C4-2B (cell line): Measurements from ENCODE around the gene GCSAML.

Experiments
- ZFX ChIP-seq: fragments of 450-650 bp; IDR thresholded peaks from 2 replicates; pipeline ENCODE4 v1.6.1; 2017
- TF ChIP-seq, protein P1 (sequence below): fragments of 450-650 bp; conservative IDR thresholded peaks from 2 replicates; pipeline ENCODE4 v1.5.1; 2017; ENCODE audit warnings: mild to moderate bottlenecking

DNA sequence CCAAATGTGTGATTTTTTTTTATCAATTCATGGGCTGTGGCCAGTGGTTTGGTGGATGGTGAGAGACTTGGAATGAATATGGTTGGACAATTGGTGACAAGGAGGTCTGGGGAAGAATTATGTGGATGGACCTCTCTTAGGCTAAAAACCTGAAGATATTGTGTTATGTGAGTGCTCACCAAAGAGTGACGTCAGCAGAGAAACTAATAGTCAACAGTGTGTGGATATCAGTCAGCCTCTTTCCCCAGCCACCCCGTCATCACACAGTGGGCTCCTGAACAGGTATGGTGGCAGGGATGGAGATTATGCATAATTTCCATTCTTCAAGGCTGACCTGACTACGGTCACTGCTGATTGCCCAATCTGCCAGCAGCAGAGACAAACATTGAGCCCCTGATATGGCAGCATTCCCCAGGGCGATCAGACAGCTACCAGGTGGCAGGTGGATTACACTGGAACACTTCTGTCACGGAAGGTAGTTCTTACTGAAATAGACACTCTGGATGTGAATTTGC, 30.1 kb downstream of the GCSAML start:
- TF ChIP-seq, protein P1, sequence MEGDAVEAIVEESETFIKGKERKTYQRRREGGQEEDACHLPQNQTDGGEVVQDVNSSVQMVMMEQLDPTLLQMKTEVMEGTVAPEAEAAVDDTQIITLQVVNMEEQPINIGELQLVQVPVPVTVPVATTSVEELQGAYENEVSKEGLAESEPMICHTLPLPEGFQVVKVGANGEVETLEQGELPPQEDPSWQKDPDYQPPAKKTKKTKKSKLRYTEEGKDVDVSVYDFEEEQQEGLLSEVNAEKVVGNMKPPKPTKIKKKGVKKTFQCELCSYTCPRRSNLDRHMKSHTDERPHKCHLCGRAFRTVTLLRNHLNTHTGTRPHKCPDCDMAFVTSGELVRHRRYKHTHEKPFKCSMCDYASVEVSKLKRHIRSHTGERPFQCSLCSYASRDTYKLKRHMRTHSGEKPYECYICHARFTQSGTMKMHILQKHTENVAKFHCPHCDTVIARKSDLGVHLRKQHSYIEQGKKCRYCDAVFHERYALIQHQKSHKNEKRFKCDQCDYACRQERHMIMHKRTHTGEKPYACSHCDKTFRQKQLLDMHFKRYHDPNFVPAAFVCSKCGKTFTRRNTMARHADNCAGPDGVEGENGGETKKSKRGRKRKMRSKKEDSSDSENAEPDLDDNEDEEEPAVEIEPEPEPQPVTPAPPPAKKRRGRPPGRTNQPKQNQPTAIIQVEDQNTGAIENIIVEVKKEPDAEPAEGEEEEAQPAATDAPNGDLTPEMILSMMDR: no peak
- TF ChIP-seq ZFX: no peak
